Astrocyte of the cerebellum (primary cell): ENCODE measurements around the gene AIFM1.

Experiments used
- DNase-seq: peaks from one replicate; pipeline ENCODE4 v3.0.0-alpha.2; 2011; ENCODE audit warnings: low read depth
- H3K4me3 ChIP-seq: 2 replicates; pipeline ENCODE4 v1.5.1; 2011; ENCODE audit warnings: mild to moderate bottlenecking, low read depth, low read length, moderate library complexity
- in situ Hi-C: cut with HindIII; loops from 2 replicates; pipeline ENCODE4 v1.10.0; 2017; ENCODE audit warnings: low sequenced_read_pairs
- TF ChIP-seq, protein P1 (sequence below): IDR thresholded peaks from 2 replicates; pipeline ENCODE4 v1.5.1; 2012; ENCODE audit warnings: low read length, low read depth, moderate library complexity, mild to moderate bottlenecking; ENCODE audit errors: missing control alignments

Gene AIFM1

DNA sequence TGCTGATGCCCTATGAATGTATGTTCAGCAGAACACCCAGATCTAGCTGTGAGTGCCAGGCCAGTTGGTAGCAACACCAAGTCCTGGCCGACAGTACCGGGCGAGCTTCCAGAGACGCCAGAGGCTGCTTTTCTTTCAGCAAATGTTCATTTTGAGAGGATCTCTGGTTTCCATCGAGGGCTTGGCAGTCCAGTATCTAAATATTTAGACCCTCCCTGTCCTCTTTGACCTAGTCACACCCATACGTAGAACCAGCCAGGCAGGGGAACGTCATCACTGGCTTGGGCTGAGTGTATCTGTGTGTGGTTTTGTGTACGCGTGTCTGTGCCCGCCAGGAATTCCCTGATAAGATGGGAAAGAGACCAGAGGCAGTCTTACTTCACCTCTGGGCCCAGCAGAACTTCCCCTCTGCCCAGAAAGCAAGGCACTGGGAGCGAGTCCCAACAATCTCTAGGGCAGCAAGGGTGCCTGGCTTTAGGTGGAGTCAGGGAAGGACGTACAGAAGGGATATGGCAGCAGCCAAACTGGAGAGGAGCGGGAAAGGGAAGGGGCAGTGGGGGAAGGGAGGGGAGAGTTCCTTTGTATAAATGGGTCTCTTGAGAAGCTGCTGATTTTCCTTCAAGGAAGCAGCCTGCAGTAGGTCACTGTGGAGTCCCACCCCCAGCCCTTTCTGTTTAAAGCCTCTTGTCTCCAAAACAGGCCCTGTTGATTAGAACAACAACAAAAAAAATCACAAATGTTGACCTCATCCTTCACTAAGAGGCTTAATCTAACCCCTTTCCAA, 40.4 kb downstream of the AIFM1 start:
- in situ Hi-C loops: no loop called here
- H3K4me3 ChIP-seq: no peak overlapping the region
- TF ChIP-seq, protein P1, sequence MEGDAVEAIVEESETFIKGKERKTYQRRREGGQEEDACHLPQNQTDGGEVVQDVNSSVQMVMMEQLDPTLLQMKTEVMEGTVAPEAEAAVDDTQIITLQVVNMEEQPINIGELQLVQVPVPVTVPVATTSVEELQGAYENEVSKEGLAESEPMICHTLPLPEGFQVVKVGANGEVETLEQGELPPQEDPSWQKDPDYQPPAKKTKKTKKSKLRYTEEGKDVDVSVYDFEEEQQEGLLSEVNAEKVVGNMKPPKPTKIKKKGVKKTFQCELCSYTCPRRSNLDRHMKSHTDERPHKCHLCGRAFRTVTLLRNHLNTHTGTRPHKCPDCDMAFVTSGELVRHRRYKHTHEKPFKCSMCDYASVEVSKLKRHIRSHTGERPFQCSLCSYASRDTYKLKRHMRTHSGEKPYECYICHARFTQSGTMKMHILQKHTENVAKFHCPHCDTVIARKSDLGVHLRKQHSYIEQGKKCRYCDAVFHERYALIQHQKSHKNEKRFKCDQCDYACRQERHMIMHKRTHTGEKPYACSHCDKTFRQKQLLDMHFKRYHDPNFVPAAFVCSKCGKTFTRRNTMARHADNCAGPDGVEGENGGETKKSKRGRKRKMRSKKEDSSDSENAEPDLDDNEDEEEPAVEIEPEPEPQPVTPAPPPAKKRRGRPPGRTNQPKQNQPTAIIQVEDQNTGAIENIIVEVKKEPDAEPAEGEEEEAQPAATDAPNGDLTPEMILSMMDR: no peak
- no peak for DNase-seq

DNA sequence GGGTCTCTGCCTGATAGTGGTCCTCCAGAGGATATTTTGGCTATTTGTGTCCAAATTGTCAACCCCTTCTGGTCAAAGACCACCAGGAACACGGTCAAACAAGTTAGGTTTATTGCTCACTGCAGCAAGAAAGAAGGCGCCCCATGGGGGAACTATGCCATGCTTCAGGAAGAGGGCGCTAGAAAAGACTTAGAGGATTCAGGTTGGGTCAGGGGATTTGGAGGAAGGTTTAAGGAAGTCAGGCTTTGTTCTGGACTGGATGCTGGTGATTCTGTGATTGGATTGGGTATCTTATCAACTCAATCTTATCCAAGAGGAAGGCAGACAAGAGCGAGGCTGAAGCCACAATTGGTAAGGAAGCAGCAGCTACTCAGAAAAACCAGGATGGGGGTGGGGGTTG, 41.1 kb downstream of the AIFM1 start:
- TF ChIP-seq, protein P1: no peak
- in situ Hi-C loops: no loop called here
- no peak for DNase-seq
- no peak overlapping the region for H3K4me3 ChIP-seq

DNA sequence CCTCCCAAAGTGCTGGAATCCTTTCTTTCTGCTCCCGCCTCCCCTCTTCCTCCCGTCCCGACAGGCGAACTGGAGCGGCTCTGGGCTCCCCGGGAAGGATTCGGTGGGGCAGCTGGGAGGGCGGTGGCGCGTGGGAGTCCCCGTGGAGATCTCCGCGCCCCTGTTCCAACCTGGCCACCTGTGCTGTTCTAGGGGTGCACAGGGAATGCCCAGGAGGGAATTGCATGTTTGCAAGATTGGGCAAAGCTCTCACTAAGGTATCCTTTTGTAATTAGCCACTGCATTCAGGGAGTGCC, 44.2 kb downstream of the AIFM1 start:
- in situ Hi-C loops: no loop called here
- TF ChIP-seq, protein P1: no peak
- H3K4me3 ChIP-seq: no peak overlapping the region
- DNase-seq: no peak

DNA sequence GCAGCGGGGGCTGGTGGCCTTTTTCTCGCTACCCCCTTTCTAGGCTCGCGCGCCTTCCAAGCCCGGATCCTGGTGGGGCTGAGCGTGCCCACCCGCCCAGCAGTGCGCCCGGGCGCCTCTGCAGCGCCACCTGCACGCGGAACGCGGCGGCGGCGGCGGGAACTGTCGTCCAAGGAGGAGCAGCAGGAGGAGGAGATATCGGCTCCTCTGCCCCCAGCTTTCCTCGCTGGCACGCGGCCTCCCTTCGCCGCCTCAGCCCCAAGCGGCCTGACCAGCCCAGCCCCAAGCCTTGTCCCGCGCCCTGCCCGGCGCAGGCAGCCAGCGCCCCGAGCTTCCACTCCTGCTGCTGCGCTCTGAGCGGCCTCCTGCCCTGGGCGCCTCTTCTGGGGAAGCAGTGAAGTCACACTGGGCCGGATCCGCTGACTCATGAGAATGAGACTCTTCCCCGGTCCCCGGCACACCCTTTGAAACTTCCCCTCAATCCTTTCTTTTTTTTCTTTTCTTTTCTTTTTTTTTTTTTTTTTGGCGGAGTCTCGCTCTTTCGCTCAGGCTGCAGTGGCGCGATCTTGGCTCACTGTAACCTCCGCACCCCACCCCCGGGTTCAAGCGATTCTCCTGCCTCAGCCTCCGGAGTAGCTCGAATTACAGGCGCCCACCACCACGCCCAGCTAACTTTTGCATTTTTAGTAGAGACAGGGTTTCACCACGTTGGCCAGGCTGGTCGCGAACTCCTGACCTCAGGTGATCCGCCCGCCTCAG, 44.7 kb downstream of the AIFM1 start:
- in situ Hi-C loops: no loop called here
- TF ChIP-seq, protein P1: peak; percentile 60
- no peak for DNase-seq
- H3K4me3 ChIP-seq: peak overlapping the region; percentile 33

DNA sequence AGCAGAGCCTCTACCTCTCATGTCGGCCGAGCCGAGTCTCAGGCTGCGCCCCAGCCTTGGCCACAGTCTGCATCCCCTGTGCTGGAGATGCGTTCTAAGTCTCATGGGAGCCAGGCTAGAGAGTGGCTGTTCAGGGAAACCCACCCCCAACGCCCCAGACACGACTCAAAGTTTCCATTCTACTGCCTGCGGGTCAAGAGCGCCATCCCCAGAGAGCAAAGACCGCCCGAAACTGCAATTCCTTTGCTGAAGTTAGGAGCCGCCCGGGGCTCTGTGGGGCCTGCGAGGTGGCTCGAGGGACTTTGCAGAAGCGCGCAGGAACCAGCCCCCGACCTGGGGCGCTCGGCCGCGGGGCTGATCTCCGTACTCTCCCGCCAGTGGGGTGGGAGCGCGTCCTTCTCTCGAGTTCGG, 45.3 kb downstream of the AIFM1 start:
- in situ Hi-C loops: no loop called here
- no peak for DNase-seq
- TF ChIP-seq, protein P1: no peak
- peak overlapping the region; percentile 33 for H3K4me3 ChIP-seq

DNA sequence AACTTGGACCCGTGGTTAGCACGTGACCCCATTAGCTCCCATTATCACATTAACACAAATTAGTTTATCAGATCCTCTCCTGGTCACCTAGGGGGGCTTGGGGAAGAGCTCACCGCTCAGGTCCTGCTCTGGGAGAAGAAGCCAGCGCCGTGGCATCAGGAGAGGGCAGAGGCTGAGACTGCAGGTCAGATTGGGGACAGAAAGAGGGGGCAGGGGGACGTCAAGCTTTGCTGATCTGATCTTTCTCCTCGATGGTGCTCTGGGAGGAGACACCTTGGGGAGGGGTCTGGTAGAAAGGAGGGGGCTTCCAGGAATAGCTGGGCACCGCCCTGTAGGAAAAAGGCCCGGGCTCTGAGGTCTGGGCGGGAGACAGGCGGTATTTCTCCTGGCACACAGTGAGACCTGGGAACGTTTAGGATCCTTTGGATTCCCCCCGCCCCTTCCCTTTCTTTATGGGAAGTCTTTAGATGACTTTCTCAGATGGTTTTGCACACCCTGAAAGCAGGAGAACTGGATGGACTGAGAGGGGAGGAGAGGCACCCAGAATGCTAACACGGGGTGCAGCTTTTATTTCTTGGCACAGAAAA, 46.2 kb downstream of the AIFM1 start:
- DNase-seq: no peak
- in situ Hi-C loops: loop anchor here (5.0 kb wide), 1 partner anchor 62 kb away; no protein-coding TSS in a partner anchor
- TF ChIP-seq, protein P1: no peak
- H3K4me3 ChIP-seq: no peak overlapping the region
